D721Med (cell line): Measurements from ENCODE around the gene KIFC3.
"Not testable (repeated sequence)": the region's sequence is repeated elsewhere in the genome, so short reads cannot be mapped to it uniquely, and the experiment has no call there.

Experiments
- DNase-seq: peaks from one replicate; pipeline ENCODE4 v3.0.0; 2011; ENCODE audit warnings: low spot score; ENCODE audit not compliant: insufficient read length
- FAIRE-seq: peaks from 2 replicates; lab custom pipeline; 2011; peaks lifted over from hg19 to GRCh38; lab: Jason Lieb, UNC
- CTCF ChIP-seq: IDR thresholded peaks from 2 replicates; pipeline ENCODE4 v1.5.1; 2012; ENCODE audit warnings: mild to moderate bottlenecking, control low read depth; ENCODE audit not compliant: insufficient read depth; ENCODE audit errors: missing control alignments

The KIFC3 gene

GRCh38 chr16:57750796-57751538, 51.3 kb downstream of the KIFC3 start:
- TF ChIP-seq CTCF: no peak
- FAIRE-seq (no peak), DNase-seq (no peak)

- no peak for TF ChIP-seq CTCF
- no peak for FAIRE-seq
- no peak for DNase-seq
Measured at GRCh38 chr16:57749856-57750452, 52.3 kb downstream of the KIFC3 start.

- no peak for TF ChIP-seq CTCF
- DNase-seq (no peak), FAIRE-seq (no peak)
Measured at GRCh38 chr16:57749101-57749692, 53.1 kb downstream of the KIFC3 start.

- DNase-seq (no peak), FAIRE-seq (no peak)
- no peak for TF ChIP-seq CTCF
Measured at GRCh38 chr16:57748596-57748995, 53.7 kb downstream of the KIFC3 start.

GRCh38 chr16:57747996-57748395, 54.3 kb downstream of the KIFC3 start:
- FAIRE-seq: no peak
- no peak for DNase-seq
- no peak for TF ChIP-seq CTCF

GRCh38 chr16:57747496-57747895, 54.8 kb downstream of the KIFC3 start:
- DNase-seq (no peak), FAIRE-seq (no peak)
- TF ChIP-seq CTCF: no peak

- FAIRE-seq (no peak), DNase-seq (no peak)
- no peak for TF ChIP-seq CTCF
Measured at GRCh38 chr16:57747091-57747490, 55.2 kb downstream of the KIFC3 start.

- DNase-seq, FAIRE-seq: not testable (repeated sequence)
Measured at GRCh38 chr16:57746316-57746715, 56.0 kb downstream of the KIFC3 start.
